GM23338 (cell line): ENCODE measurements around the gene ZNF224.

Source experiments
- CTCF ChIP-seq, 2 experiments: fragments of 200-600 bp in 1 of 2; sonication (generic) in 1 of 2; conservative IDR thresholded peaks; 2 replicates each; pipeline versions ENCODE4 v1.5.1 to v1.6.1; 2016 to 2017; ENCODE audit warnings: antibody characterized with exemption in 2 of 2, low read depth in 2 of 2, mild to moderate bottlenecking in 2 of 2, moderate library complexity in 1 of 2
- EZH2 ChIP-seq: fragments of 200-600 bp; sonication (generic); IDR thresholded peaks from one replicate; pipeline ENCODE4 v1.8.0; 2017; ENCODE audit warnings: antibody characterized with exemption, mild to moderate bottlenecking, low read depth; ENCODE audit not compliant: unreplicated experiment
- EZH2phosphoT487 ChIP-seq: fragments of 200-600 bp; sonication (generic); IDR thresholded peaks from one replicate; pipeline ENCODE4 v1.8.1; 2018; ENCODE audit warnings: antibody characterized with exemption; ENCODE audit not compliant: unreplicated experiment
- JUNB ChIP-seq: IDR thresholded peaks from one replicate; pipeline ENCODE4 v1.6.1; 2016; ENCODE audit warnings: antibody characterized with exemption; ENCODE audit not compliant: unreplicated experiment
- POLR2AphosphoS5 ChIP-seq: IDR thresholded peaks from 2 replicates; pipeline ENCODE4 v1.6.1; 2016; ENCODE audit warnings: antibody characterized with exemption, low read depth

DNA sequence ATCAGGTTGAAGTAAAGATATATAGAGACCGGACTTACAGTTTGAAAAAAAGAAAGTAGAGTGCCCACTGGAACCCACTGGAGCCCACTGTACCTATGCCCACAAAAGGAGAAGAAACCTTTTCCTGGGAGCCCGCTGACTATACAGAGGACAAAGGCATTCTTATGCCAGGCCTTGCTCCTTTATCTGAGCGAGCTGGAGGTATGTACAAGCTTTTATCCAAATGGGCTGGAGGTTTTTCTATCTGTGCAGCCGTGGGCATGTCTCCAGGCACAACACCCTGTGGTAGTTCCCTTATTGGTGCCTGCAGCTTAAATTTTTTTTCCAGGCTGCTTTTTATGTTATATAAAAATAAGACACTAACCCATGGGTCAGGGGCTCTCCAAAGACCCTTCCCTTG, 55.6 kb downstream of the ZNF224 start:
- no peak for TF ChIP-seq CTCF (conservative IDR thresholded peaks at IDR 0.05; ENCODE audit: low read depth in 2 of 2)
- TF ChIP-seq POLR2AphosphoS5 = no peak
- TF ChIP-seq EZH2 = no peak
- no peak for TF ChIP-seq JUNB
- no peak for TF ChIP-seq EZH2phosphoT487
